HG02623 (cell line): ENCODE data around the gene TPRG1L.

ENCODE experiments used
- ATAC-seq: cut with Tn5 transposase; IDR thresholded peaks from one replicate; pipeline ENCODE4 v1.9.1; 2021; ENCODE audit warnings: moderate library complexity; ENCODE audit not compliant: unreplicated experiment

The TPRG1L gene

DNA sequence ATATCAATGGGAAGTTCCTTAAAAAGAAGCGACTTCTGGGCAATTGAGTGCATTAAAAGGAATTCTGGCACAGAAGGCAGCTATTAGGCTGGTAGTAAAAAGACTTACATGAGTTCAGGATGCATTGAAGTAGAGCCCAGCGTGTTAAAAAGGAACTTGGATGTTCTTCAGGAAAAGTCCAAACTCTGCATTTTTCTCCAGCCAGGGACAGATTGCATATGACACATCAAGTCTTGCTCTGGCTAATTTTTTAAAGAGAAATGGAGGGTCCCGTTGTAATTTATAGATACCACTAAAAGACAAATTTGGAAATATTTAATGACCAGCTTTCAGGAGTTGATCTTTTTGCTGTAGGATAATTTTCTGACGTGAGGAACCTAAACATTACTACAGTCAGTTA lies 1.2 kb downstream of the TPRG1L start:
- ATAC-seq, result no peak

DNA sequence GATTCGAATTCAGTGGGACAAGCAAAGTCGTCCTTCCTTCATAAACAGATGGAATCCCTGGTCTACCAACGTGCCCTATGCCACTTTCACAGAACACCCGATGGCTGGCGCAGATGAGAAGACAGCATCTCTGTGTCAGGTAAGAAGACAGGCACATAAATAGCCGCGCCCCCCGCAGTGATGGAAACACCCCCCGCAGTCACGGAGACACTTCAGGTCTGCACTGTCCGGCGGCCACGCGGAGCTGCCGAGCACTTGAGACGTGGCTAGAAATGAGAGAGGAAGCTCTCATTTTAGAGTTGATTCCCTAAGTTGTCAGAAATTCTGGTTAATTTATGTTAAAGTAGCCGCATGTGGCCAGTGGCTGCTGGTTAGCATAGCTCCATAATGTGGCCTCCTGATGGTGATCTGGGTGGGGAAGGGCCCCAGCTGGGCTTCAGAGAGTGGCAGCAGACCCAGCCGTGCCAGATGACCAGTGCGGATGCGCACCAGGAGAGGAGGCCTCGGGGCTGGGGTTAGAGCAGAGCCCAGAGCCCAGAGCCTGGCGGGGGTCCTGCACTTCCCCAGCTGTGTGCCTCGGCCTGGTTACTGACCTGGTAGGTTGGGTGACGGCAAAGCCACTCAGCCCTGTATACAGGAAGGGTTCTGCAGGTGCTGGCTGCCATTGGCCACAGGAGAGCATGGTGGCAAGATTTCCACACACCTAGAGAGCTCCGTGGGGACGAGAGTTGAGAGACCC lies 2.9 kb downstream of the TPRG1L start:
- no peak for ATAC-seq

DNA sequence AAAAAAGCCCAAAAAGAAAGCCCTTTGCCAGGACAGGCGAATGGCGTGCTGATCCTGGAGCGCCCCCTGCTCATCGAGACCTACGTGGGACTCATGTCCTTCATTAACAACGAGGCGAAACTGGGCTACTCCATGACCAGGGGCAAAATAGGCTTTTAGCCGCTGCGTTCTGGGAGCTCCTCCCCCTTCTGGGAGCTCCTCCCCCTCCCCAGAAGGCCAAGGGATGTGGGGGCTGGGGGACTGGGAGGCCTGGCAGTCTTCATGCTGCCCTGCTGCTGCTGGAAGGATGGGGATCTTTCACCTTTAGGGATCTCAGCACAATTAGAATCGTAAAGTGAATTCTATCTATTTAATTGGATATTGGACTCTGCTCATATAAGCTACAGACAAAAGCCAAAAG lies 3.6 kb downstream of the TPRG1L start:
- no peak for ATAC-seq

DNA sequence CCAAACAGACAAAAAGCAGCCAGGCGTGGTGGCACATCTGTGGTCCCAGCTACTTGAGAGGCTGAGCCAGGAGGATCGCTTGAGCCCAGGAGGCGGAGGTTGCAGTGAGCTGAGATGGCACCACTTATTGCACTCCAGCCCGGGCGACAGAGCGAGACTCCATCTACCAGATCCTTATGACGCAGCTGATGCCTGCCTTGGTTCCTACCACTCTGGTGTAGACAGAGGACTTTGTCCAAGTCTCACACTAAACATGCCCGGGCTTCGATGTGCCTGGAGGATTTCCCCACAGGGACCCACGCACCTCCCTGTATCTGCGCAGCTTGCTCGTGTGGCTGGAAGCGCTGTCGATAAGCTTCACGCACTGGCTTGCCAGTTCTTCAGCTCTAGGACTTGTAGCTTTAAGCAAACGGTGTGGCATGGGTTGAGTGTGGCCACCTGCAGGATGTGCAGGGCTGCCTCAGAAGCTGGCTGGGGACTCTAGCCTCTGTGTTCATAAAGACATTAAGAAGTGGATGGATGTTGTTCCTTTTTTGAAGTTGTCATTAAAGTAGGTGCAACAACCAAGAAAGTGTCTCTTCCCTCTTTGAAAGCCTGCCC lies 4.8 kb downstream of the TPRG1L start:
- ATAC-seq, result no peak

DNA sequence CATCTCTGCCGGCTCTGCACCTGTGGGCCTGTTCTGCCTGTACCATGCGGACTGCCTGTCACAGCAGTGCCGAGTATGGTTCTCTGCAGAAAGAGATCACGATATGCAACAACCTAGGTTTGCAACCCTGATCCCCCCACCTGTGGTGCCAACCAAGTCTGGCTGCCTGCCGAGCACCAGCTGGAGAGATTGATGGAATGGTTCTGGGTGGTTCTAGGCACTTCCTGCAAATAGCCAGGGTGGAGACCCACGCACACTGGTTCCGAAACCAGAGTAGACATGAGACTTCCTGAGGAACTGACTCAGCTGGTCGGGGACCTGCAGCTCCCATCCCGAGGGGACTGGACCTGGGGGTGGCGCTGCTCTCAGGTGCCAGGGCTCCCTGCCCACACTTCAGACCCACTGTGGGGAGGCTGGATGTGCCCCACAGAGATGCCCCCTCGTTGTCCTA lies 5.4 kb downstream of the TPRG1L start:
- no peak for ATAC-seq

DNA sequence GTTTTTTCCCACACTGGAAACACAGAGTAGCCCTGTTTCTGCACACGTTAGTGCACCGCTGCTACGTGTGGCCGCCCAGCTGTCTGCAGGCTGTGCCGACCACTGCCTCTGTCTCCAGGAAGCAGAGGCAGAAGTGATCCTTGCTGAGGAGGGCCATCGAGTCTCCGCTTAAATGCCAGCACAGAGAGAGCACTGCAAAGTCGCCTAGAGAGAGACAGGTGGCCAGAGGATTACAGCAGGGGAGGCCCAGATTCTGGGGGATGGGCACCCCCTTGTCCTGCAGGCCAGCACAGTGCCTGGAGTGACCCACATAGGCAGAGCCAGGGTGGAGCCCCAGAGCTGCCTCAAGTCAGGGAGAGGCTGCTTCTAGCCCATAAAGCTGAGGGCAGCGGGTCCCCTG lies 6.1 kb downstream of the TPRG1L start:
- ATAC-seq, result no peak

DNA sequence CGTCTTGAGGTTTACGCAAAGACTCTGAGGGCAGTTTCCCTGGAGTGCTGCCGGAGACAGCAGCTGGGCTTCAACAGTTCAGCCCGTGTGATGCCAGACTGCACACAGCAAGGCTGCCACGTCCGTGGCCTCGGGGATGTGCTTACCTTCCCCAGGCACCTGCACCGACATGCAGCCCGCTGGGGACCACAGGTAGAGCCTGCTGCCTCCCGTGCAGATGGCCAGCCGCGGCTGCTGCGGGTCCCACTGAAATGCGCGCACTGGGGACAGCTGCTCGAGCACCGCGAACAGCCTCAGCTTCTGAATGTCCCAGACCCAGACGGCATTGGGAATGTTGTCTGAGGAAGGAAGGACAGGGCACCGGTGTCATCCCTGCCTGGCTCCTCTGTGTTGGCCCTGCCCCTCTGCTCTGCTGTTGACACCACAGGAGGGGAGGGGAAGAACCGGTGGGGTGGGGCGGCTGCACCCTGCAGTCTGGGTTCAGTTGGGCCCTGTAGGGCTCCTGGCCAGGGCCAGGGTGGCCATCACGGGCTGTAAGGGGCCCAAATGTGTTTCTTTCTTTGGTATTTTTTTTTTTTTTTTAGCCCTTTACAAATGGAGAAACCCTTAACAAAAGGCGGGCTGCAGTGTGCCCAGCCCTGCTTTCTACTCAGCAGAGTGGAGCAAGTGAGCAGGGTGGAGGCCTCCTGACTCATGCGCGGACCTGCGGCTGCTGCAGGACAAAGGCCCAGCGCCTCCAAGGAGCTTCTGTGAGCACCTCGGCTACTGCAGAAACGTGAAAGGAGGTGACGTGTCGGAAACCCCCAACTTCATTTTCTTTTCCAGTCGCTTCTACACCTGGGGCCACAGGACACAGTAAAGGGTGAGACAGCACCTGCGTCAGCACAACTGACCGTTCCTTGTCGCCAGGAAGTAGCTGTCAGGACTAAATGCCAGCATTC lies 6.8 kb downstream of the TPRG1L start:
- no peak for ATAC-seq

DNA sequence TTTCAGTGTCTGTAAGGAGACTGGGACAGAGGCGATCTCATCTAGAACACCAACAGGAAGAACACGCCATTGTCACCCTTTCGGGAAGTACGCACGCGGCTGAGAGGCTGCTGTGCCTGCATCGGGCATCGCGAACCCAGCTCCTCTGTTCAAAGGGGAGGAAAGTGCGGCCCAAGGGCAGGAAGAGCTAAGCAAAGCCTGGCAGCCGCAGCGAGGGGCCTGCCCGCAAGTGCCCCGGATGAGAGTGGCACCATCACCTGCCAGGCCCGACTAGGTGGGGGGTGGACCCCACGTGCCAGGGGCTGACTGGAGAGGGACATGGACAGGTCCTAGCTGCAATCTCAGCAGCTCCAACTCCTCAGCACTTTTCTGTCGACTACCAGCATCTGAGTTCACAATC lies 7.5 kb downstream of the TPRG1L start:
- ATAC-seq, result no peak

DNA sequence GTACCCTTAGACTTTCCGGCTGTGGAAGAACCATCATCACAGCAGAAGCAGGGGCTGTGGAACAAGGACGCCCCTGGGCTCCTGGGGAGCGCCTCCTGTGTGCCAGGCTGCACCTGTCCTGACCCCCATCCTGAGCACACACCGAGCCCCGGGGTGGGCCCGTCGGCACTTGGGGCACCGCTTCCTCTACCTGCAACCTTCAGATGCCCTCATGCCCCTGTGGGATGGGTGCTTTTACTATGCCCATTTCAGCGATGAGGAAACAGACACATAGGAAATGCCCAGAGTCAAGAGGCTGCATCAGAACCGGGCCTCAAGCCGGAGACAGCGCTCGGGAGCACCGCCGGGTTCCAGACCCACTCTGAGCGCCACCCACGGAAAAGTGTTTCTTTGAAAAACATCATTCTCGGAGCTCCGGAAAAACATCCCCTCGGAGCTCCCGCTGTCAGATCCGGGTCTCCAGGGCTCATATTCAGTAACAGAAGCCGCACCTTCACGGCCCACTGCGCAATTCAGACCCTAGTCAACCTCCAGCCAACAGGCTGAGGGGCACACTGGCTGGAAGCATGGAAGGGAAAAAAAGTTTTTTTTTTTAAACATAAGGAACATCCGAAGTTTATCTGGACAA lies 8.0 kb downstream of the TPRG1L start:
- no peak for ATAC-seq

DNA sequence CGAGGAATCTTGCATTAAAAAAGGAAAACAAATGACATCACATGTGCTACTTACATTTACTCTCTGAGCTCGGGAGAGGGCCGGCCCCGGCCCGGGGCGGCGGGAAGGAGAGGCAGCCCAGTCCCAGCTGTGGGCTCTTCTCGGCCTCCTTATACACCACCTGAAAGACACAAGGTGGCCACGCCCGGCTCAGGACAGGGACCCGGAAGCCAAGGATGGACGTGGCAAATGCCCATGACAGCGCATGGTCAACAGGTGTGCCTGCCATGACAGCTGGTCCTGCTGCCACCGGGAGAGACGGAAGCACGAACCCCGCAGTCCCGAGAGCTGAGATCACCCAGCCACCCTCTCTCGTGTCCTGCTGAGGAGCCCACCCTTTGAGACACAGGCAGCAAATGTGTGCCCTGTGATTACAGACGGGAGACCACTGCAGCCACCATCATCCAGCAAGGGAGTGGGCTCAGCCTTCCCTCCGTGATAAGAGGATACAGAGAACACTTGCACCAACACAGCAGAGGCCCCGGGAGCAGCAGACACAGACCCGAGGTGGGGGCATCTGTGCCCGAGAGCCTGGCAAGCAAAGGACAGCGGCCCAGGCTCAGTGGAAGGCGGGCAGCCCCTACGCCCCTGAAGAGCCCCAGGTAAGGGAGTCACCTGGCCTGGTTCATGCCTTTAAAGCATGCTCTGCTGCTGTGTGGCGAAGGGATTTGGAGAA lies 8.7 kb downstream of the TPRG1L start:
- ATAC-seq, result no peak

DNA sequence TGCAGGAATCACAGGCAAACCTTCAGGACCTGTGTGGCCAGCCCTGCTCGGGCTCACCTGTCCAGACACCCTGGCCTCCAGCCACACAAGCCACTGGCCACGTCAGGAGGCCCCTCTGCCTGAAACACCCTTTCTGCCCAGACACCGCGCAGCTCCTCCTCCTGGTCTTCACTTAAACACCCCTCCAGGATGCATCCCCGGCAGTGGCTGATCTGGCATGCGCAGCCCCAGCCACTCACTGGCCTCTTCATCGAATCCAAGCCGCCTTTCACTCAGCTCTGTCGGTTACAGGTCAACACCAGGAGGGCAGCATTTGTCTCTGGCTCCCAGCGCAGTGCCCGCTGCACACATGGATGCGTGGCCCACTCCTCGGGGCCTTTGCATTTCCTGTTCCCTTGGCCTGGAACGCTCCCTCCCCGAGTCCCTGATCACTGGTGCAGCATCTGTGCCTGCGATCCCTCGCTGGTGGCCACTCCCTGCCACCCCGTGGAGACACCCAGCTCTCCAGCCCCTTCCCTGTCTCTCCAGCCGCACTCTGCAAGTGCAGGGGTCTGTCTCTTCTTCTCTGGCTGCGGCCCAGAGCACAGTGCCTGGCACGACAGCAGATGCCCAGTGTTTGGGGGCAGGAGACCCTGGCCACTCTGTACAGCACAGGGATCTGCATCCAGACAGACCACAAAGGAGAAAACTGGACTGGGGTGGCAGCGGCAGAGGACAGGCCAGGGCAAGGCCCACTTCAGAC lies 9.4 kb downstream of the TPRG1L start:
- ATAC-seq, result no peak

DNA sequence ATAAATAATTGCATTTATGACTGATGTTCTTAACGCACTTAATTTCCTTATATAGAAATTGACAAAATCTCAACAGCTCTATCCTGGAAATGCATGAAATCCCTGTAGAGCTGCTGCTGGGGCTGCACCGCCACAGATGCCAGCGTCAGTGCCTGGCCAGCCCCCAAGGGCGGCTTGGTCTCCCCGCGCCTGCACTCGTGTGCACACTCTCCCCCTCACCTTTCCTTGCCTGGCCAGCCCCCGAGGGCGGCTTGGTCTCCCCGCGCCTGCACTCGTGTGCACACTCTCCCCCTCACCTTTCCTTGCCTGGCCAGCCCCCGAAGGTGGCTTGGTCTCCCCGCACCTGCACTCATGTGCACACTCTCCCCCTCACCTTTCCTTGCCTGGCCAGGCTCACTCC lies 11.3 kb downstream of the TPRG1L start:
- ATAC-seq, result no peak

DNA sequence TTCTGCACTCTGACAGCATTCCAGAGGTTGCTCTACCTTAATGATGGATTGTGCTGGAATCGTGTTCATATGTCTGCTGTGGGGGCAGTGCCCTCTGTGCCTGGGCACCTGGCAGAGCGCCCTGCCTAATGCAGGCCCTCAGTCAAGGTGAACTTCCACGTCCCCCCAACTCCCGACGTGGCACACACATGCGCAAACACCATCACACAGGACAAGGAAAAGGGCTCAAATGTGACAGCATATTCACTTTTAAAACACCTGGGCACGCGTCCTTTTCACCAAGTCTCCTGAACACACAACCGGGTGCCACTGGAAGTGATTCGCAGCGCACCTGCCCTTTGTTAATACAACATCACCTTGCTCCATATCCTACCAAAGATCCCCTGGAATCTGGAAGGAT lies 11.7 kb downstream of the TPRG1L start:
- no peak for ATAC-seq

DNA sequence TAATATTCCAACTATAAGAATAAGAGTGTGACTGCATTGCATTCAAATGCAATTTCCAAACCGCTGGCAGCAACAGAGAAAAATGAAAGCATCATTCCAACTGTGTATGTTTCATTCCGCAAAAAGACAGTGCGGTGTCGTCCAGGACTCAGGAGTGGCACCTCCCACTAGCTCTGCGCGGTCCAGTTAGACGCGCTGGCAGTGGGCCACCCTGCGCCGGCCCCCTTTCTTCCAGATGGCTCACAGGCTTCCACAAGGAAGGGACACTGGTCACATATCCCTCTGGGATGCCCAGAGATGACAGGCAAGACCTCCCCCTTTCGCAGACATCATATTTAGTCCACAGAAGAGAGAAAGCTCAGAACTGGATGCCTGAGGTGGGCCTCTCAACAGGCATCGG lies 13.2 kb downstream of the TPRG1L start:
- no peak for ATAC-seq

DNA sequence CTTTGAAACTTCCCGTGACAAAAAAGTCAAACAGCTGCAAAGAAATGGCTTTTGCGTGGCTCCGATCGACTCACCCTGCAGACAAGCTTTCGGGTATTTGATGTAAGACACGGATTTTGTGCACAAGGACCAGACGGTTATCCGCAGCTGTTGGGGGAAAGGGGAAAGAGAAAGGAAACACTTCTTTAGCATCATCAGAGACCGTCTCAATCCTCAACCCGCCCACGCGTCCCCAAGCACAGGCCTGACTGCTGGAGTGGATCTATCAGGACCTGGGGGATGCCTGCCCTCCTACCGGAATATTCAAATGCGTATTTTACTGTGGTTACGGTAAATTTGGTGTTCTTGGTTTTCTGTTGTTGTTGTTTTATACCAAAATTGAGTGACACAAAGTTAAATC lies 13.9 kb downstream of the TPRG1L start:
- no peak for ATAC-seq

DNA sequence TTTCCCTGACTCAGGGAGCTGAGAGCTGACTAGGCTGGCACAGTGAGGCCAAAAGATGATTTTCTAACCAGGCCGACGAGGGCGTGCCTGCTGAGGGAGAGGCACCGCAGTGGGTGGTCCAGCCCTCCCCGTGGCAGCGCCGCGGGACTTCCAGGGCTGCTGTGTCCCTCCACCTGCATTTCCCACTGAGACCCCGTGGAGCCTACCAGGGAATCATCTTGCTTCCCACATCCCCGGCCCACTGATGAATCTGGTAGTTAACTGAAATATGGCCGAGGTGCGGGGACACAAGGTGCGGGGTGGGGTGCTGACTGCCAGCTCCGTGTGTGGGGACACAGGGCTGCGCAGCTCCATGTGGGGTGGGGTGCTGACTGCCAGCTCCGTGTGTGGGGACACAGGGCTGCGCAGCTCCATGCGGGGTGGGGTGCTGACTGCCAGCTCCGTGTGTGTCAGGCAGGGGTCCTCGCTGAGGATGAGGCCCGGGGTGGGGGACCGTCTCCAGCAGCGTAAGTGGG lies 14.6 kb downstream of the TPRG1L start:
- no peak for ATAC-seq

DNA sequence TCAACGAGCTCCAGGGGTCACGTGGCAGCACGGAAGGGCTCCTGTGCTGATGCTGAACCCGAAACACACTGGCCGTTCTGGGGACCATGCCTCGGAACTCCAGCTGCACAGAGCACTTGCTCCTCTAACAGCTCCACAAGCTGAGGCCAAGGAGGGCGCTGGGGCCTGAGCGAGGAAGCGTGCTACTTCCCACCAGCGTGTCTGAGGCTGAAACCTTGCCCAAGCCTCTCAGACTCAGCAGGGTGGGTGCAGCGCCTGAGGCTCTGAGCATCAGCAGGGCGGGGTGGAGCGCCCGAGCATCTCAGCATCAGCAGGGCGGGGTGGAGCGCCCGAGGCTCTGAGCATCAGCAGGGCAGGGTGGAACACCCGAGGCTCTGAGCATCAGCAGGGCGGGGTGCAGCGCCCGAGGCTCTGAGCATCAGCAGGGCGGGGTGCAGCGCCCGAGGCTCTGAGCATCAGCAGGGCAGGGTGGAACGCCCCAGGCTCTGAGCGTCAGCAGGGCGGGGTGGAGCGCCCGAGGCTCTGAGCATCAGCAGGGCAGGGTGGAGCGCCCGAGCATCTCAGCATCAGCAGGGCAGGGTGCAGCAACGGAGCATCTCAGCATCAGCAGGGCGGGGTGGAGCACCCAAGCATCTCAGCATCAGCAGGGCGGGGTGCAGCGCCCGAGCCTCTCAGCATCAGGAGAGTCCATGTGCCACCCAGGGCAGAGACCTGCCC lies 15.5 kb downstream of the TPRG1L start:
- no peak for ATAC-seq

DNA sequence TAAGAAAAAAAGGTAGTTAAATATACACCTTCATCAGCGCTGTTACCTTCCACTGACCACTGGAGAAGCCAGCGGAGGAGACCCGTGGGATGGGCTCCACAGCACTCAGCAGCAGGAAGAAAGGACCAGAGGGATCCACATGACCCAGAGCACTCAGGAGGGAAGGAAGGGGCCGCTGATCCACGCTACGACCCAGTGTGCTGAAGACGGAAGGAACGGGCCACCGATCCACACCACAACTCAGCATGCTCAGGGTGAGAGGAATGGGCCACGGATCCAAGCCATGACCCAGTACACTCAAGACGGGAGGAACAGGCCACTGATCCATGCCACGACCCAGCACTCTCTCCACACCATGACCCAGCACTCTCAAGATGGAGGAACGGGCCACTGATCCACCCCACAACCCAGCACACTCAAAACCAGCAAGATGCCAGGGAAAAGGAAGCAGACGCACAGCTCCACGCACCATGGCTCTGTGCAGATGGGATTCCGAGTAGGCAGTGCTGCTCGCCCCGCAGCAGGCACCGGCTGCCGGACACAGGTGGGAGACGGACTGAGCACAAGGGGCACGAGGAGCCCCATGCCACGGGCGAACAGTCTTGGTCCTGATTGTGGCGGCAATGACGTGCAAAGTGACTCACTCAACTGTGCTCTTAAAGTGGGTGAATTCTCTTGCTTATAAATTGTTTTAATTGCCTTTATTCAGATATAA lies 16.4 kb downstream of the TPRG1L start:
- ATAC-seq, result no peak
